Thyroid gland (tissue), 4 donors: ENCODE results near the gene MTFP1. TPM values are rescaled to one million over a fixed set of nuclear protein-coding genes. Genes with fewer than 3 reads are reported as not detected.
A peak's percentile ranks its signal among the peaks of the same experiment; 100 is the strongest.

ENCODE experiments used
- DNase-seq, 2 donors: peaks; one replicate each; pipeline ENCODE4 v3.0.0-alpha.2; 2019
- H3K27ac ChIP-seq, 3 donors: fragments of 200-600 bp; sonication (generic); 1 replicate in 2 of 3; 2 replicates in 1 of 3; pipeline ENCODE4 v1.5.1; 2016 to 2019; ENCODE audit warnings: mild to moderate bottlenecking in 1 of 3, moderate library complexity in 1 of 3
- H3K27me3 ChIP-seq: fragments of 200-600 bp; sonication (generic); one replicate; pipeline ENCODE4 v1.5.1; 2019
- H3K36me3 ChIP-seq, 2 donors: fragments of 200-600 bp; sonication (generic); one replicate each; pipeline ENCODE4 v1.5.1; 2016 to 2019
- H3K4me1 ChIP-seq, 2 donors: fragments of 200-600 bp; sonication (generic); one replicate each; pipeline ENCODE4 v1.5.1; 2017 to 2019
- H3K4me3 ChIP-seq, 3 donors: fragments of 200-600 bp; sonication (generic); replicated peaks in 1 of 3; 1 replicate in 2 of 3; 2 replicates in 1 of 3; pipeline ENCODE4 v1.5.1; 2016; ENCODE audit warnings: mild to moderate bottlenecking in 1 of 3
- H3K9me3 ChIP-seq: fragments of 200-600 bp; sonication (generic); one replicate; pipeline ENCODE4 v1.5.1; 2017
- CTCF ChIP-seq, 6 experiments: fragments of 200-600 bp in 3 of 6; fragments of 450-650 bp in 3 of 6; sonication (generic) in 3 of 6; IDR thresholded peaks; one replicate each; pipeline ENCODE4 v1.5.1; 2016 to 2019; ENCODE audit warnings: antibody characterized with exemption in 6 of 6, mild to moderate bottlenecking in 2 of 6, inconsistent platforms in 1 of 6, moderate library complexity in 1 of 6
- POLR2A ChIP-seq, 2 donors: fragments of 450-650 bp; IDR thresholded peaks; one replicate each; pipeline ENCODE4 v1.6.1; 2017; ENCODE audit warnings: antibody characterized with exemption in 2 of 2, mild to moderate bottlenecking in 2 of 2, moderate library complexity in 1 of 2
- WGBS, 2 donors: methylation state at CpG; one replicate each; pipeline ENCODE4 v1.1.5; 2017; 5-methylcytosine and 5-hydroxymethylcytosine counted together
- intact Hi-C: fragments of 100-400 bp; cut with DNase I; formaldehyde crosslinking; loops from one replicate; pipeline ENCODE4 v1.15.1; 2023
- total RNA-seq, 4 donors: library from RNA; depleted of rRNA; stranded (reverse); fragments of >200 nt; gene quantifications; one replicate each; pipeline ENCODE4 v1.2.3, GENCODE V29; 2016

The MTFP1 gene
- total RNA-seq, 4 donors from 2014 or later, result 5.8 to 25.7 (median 14.4) TPM

DNA sequence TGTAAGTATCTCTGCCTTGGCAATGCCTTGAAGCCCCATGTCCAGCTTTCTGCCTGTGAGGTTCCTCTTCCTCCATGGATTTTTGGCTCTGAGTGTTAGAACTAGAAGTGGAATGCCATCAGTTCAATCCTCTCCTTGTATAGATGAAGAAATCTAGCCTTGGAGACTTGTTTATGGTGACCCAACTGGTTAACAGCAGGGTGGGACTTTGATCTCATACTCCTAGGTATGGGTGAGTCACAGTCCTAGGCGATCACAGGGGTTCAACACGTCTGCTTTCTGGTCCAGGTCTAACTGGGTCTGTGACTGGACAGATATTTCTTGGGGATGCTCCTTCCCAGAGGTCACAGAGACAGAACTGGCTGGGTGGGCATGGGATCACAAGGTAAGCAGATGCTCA lies 9.2 kb upstream of the MTFP1 start:
- no peak overlapping the region for H3K27ac ChIP-seq
- no peaks in the 10 kb centered on the region for H3K9me3 ChIP-seq
- H3K4me1 ChIP-seq, result peaks cover 0 to 7% of the 10 kb centered on the region in 2 donors
- 94 to 96% methylated on average over 2 of the region's 2 CpGs for WGBS, 2 donors
- no peak for DNase-seq
- no peaks in the 10 kb centered on the region for H3K27me3 ChIP-seq
- H3K4me3 ChIP-seq, result no peak overlapping the region
- H3K36me3 ChIP-seq, result peaks cover 21 to 28% of the 10 kb centered on the region in 2 donors
- TF ChIP-seq CTCF (IDR thresholded peaks at IDR 0.05), result no peak
- TF ChIP-seq POLR2A (IDR thresholded peaks at IDR 0.05), result no peak
- intact Hi-C loops, result no loop called here

GRCh38 chr22:30416837-30417236 lies 8.7 kb upstream of the MTFP1 start:
- no peak overlapping the region for H3K4me3 ChIP-seq
- no peaks in the 10 kb centered on the region for H3K27me3 ChIP-seq
- no peak for TF ChIP-seq POLR2A (IDR thresholded peaks at IDR 0.05)
- no peak for TF ChIP-seq CTCF (IDR thresholded peaks at IDR 0.05)
- intact Hi-C loops, result no loop called here
- H3K27ac ChIP-seq, result no peak overlapping the region
- H3K4me1 ChIP-seq, result peaks cover 3 to 11% of the 10 kb centered on the region in 2 donors
- H3K36me3 ChIP-seq, result peaks cover 21 to 28% of the 10 kb centered on the region in 2 donors
- no peaks in the 10 kb centered on the region for H3K9me3 ChIP-seq
- 82 to 86% methylated on average over 1 of the region's 1 CpG for WGBS, 2 donors
- no peak for DNase-seq

- no peak for DNase-seq
- Histone ChIP-seq H3K36me3 (peaks cover 21 to 22% of the 10 kb centered on the region in 2 donors), H3K9me3 (no peaks in the 10 kb centered on the region), H3K27me3 (no peaks in the 10 kb centered on the region), H3K4me3 (no peak overlapping the region), H3K4me1 (peaks cover 26 to 36% of the 10 kb centered on the region in 2 donors), H3K27ac (peak overlapping the region in 1 of 3 donors; percentile 6)
- 68 to 80% methylated on average over 6 of the region's 6 CpGs for WGBS, 2 donors
- intact Hi-C loops, result no loop called here
- TF ChIP-seq POLR2A (IDR thresholded peaks at IDR 0.05) (no peak), CTCF (IDR thresholded peaks at IDR 0.05) (no peak)
Observed at GRCh38 chr22:30420347-30421125, 5.0 kb upstream of the MTFP1 start.

DNA sequence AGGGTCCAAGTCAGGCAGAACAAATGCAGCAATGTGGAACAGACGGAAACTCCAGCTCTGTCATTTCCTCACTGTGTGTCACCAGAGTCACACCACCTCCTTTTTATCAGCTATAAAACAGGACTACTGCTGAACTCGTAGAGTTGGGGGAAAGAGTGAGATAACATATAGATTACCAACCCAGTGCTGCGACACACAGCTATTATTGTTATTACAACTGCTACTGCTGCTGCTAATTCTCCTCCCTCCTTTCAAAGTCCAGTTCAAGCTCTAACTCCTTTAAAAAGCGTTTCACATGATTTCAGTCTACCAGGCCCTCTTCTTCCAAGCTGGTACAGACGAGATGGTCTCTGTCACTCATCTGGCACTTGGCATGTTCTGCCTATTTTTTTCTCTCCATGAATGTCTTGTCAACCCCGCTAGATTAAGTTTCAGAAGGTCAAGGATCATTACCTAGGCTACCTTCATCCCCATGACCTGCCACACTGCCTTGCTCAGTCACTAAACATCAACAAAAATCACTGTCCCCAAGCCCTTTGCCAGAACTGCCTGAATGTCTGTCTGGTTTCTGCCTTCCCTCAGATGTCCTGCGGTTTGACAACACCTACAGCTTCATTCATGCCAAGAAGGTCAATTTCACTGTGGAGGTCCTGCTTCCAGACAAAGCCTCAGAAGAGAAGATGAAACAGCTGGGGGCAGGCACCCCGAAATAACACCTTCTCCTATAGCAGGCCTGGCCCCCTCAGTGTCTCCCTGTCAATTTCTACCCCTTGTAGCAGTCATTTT lies 3.7 kb upstream of the MTFP1 start:
- H3K36me3 ChIP-seq, result peaks cover 8 to 9% of the 10 kb centered on the region in 2 donors
- TF ChIP-seq POLR2A (IDR thresholded peaks at IDR 0.05), result no peak
- TF ChIP-seq CTCF (IDR thresholded peaks at IDR 0.05), result no peak
- H3K4me3 ChIP-seq, result no peak overlapping the region
- H3K27ac ChIP-seq, result peak overlapping the region; percentile 92 to 98 (median 97)
- peaks cover 26 to 47% of the 10 kb centered on the region in 2 donors for H3K4me1 ChIP-seq
- H3K27me3 ChIP-seq, result no peaks in the 10 kb centered on the region
- intact Hi-C loops, result no loop called here
- WGBS, 2 donors, result 73 to 75% methylated on average over 8 of the region's 8 CpGs
- H3K9me3 ChIP-seq, result no peaks in the 10 kb centered on the region
- no peak for DNase-seq
